Retinal pigment epithelial cell (primary cell): ENCODE results near the gene SLC25A17.

ENCODE experiments used
- DNase-seq: peaks from one replicate; pipeline ENCODE4 v3.0.0-alpha.2; 2010; ENCODE audit warnings: low read depth
- H3K4me3 ChIP-seq: 2 replicates; pipeline ENCODE4 v1.5.1; 2011; ENCODE audit warnings: mild to moderate bottlenecking, low read length, control low read depth, moderate library complexity
- TF ChIP-seq, protein P1 (sequence below): conservative IDR thresholded peaks from 2 replicates; pipeline ENCODE4 v1.5.1; 2011; ENCODE audit warnings: low read depth, low read length, control low read depth, inconsistent platforms

SLC25A17 gene

GRCh38 chr22:40746428-40747220, 72.5 kb downstream of the SLC25A17 start:
- DNase-seq, result no peak
- TF ChIP-seq, protein P1, sequence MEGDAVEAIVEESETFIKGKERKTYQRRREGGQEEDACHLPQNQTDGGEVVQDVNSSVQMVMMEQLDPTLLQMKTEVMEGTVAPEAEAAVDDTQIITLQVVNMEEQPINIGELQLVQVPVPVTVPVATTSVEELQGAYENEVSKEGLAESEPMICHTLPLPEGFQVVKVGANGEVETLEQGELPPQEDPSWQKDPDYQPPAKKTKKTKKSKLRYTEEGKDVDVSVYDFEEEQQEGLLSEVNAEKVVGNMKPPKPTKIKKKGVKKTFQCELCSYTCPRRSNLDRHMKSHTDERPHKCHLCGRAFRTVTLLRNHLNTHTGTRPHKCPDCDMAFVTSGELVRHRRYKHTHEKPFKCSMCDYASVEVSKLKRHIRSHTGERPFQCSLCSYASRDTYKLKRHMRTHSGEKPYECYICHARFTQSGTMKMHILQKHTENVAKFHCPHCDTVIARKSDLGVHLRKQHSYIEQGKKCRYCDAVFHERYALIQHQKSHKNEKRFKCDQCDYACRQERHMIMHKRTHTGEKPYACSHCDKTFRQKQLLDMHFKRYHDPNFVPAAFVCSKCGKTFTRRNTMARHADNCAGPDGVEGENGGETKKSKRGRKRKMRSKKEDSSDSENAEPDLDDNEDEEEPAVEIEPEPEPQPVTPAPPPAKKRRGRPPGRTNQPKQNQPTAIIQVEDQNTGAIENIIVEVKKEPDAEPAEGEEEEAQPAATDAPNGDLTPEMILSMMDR, result no peak
- no peak overlapping the region for H3K4me3 ChIP-seq

- H3K4me3 ChIP-seq, result no peak overlapping the region
- DNase-seq, result no peak
- TF ChIP-seq, protein P1, result no peak
Observed at GRCh38 chr22:40743768-40744167, 75.4 kb downstream of the SLC25A17 start.

DNA sequence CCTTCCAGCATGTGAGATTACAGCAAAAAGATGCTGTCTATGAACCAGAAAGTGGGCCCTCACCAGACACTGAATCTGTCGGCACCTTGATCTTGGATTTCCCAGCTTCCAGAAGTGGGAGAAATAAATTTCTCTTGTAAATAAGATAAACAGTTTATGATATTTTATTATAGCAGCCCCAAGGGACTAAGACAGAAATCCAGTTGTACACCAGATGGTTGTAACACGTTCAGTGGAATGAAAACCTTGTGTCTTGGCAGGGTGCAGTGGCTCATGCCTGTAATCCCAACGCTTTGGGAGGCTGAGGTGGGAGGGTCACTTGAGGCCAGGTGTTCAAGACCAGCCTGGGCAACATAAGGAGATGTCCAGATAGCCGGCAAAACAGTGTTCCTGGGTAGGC, 78.0 kb downstream of the SLC25A17 start:
- TF ChIP-seq, protein P1, result no peak
- H3K4me3 ChIP-seq, result no peak overlapping the region
- no peak for DNase-seq

GRCh38 chr22:40739721-40740120, 79.4 kb downstream of the SLC25A17 start:
- no peak for DNase-seq
- TF ChIP-seq, protein P1, result no peak
- H3K4me3 ChIP-seq, result no peak overlapping the region

- H3K4me3 ChIP-seq, result no peak overlapping the region
- TF ChIP-seq, protein P1, result no peak
- DNase-seq, result no peak
Observed at GRCh38 chr22:40733919-40734318, 85.2 kb downstream of the SLC25A17 start.

DNA sequence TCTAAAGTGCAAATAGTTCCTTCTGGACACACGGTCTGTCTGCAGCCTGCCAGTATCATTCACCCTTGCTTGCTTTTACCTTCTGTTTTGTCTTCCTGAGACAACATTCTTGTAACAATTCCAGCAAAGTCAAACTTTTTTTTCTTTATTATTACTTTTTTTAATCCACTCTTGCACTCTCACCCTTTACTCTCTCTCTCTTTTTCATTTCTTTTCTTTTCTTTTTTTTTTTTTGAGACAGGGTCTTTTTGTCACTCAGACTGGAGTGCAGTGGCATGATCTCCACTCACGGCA, 86.2 kb downstream of the SLC25A17 start:
- DNase-seq, result no peak
- no peak overlapping the region for H3K4me3 ChIP-seq
- TF ChIP-seq, protein P1, result no peak

GRCh38 chr22:40729284-40729683, 89.9 kb downstream of the SLC25A17 start:
- DNase-seq, result no peak
- TF ChIP-seq, protein P1, result no peak
- H3K4me3 ChIP-seq, result no peak overlapping the region
